Gastrocnemius medialis (tissue), 4 donors: ENCODE results near the gene AP3S2.
"Not testable (repeated sequence)": the region's sequence is repeated elsewhere in the genome, so short reads cannot be mapped to it uniquely, and the experiment has no call there.

ENCODE experiments used
- POLR2A ChIP-seq, 2 donors: fragments of 450-650 bp; IDR thresholded peaks; one replicate each; pipeline ENCODE4 v1.6.1; 2017; ENCODE audit warnings: antibody characterized with exemption in 2 of 2, mild to moderate bottlenecking in 2 of 2, moderate library complexity in 2 of 2
- TF ChIP-seq, protein P1 (sequence below), 5 experiments: fragments of 450-650 bp in 3 of 5; fragments of 200-600 bp in 2 of 5; sonication (generic) in 2 of 5; IDR thresholded peaks in 4 of 5; conservative IDR thresholded peaks in 1 of 5; 1 replicate in 4 of 5; 2 replicates in 1 of 5; pipeline ENCODE4 v1.5.1; 2016 to 2019; ENCODE audit warnings: antibody characterized with exemption in 5 of 5, mild to moderate bottlenecking in 3 of 5, moderate library complexity in 3 of 5

- TF ChIP-seq, protein P1, sequence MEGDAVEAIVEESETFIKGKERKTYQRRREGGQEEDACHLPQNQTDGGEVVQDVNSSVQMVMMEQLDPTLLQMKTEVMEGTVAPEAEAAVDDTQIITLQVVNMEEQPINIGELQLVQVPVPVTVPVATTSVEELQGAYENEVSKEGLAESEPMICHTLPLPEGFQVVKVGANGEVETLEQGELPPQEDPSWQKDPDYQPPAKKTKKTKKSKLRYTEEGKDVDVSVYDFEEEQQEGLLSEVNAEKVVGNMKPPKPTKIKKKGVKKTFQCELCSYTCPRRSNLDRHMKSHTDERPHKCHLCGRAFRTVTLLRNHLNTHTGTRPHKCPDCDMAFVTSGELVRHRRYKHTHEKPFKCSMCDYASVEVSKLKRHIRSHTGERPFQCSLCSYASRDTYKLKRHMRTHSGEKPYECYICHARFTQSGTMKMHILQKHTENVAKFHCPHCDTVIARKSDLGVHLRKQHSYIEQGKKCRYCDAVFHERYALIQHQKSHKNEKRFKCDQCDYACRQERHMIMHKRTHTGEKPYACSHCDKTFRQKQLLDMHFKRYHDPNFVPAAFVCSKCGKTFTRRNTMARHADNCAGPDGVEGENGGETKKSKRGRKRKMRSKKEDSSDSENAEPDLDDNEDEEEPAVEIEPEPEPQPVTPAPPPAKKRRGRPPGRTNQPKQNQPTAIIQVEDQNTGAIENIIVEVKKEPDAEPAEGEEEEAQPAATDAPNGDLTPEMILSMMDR (IDR thresholded peaks at IDR 0.05 in 4 of 5, conservative IDR thresholded peaks at IDR 0.05 in 1 of 5), result not testable (repeated sequence)
- TF ChIP-seq POLR2A (IDR thresholded peaks at IDR 0.05), result not testable (repeated sequence)
Observed at GRCh38 chr15:89854863-89855262, 38.9 kb downstream of the AP3S2 start.
